GM06990 (cell line): ENCODE measurements around the gene RRAS.

Source experiments
- DNase-seq: peaks from one replicate; pipeline ENCODE4 v3.0.0-alpha.2; 2011; ENCODE audit not compliant: insufficient read length; ENCODE audit errors: extremely low read depth
- H3K27me3 ChIP-seq: replicated peaks from 2 replicates; pipeline ENCODE4 v1.6.0; 2011; ENCODE audit warnings: low read length; ENCODE audit not compliant: control insufficient read depth, insufficient read depth
- H3K36me3 ChIP-seq: 2 replicates; pipeline ENCODE4 v1.5.1; 2011; ENCODE audit warnings: low read length; ENCODE audit not compliant: control insufficient read depth, insufficient read depth
- H3K4me3 ChIP-seq: replicated peaks from 2 replicates; pipeline ENCODE4 v1.5.1; 2011; ENCODE audit warnings: low read depth, mild to moderate bottlenecking, control low read depth, low read length
- TF ChIP-seq, protein P1 (sequence below): IDR thresholded peaks from 2 replicates; pipeline ENCODE4 v1.5.1; 2011; ENCODE audit warnings: low read length, control low read depth, mild to moderate bottlenecking, inconsistent platforms; ENCODE audit not compliant: insufficient read depth, poor library complexity, severe bottlenecking

The RRAS gene

DNA sequence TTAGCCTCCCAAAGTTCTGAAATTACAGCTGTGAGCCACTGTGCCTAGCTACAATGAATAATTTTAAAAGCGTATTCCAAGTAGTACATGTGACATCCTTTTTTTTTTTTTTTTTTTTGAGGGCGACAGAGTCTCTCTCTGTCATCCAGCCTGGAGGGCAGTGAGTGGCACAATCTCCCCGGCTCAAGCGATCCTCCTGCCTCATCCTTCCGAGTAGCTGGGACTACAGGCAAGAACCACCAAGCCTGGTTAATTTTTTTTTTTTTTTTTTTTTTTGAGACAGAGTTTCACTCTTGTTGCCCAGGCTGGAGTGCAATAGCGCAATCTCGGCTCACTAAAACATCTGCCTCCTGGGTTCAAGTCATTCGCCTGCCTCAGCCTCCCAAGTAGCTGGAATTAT is 52.7 kb downstream of the RRAS start:
- Histone ChIP-seq H3K4me3 (no peak overlapping the region), H3K27me3 (no peaks in the 10 kb centered on the region), H3K36me3 (no peaks in the 10 kb centered on the region)
- DNase-seq, result no peak
- TF ChIP-seq, protein P1, sequence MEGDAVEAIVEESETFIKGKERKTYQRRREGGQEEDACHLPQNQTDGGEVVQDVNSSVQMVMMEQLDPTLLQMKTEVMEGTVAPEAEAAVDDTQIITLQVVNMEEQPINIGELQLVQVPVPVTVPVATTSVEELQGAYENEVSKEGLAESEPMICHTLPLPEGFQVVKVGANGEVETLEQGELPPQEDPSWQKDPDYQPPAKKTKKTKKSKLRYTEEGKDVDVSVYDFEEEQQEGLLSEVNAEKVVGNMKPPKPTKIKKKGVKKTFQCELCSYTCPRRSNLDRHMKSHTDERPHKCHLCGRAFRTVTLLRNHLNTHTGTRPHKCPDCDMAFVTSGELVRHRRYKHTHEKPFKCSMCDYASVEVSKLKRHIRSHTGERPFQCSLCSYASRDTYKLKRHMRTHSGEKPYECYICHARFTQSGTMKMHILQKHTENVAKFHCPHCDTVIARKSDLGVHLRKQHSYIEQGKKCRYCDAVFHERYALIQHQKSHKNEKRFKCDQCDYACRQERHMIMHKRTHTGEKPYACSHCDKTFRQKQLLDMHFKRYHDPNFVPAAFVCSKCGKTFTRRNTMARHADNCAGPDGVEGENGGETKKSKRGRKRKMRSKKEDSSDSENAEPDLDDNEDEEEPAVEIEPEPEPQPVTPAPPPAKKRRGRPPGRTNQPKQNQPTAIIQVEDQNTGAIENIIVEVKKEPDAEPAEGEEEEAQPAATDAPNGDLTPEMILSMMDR, result no peak
